ENCODE measurements around the gene CFLAR. TPM values are rescaled to one million over a fixed set of nuclear protein-coding genes. Genes with fewer than 3 reads are reported as not detected.

Gene CFLAR
- total RNA-seq, 1 donor from 2014 or later: 77.1 TPM

DNA sequence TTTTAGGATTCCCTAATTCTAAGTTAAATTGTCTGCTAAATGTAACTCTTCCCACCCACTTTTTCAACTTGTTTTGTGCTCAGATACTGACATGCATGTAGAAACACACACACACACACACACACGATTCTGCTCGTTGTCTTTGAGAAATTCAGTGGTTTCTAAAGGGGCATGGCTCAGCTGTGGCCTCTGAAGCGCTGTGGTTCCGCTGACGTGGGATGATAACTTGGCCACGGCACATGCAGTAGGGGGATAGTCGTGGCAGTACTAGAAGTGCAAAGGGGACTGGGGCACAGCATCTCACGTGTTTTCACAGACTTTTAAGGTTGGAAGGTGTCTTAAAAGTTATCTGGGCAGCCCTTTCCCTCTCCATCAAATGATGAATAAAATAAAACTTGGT, 85.4 kb downstream of the CFLAR start:
- DNase-seq (ENCODE audit: low read depth) (no peak), FAIRE-seq (no peak)
- TF ChIP-seq, protein P1, sequence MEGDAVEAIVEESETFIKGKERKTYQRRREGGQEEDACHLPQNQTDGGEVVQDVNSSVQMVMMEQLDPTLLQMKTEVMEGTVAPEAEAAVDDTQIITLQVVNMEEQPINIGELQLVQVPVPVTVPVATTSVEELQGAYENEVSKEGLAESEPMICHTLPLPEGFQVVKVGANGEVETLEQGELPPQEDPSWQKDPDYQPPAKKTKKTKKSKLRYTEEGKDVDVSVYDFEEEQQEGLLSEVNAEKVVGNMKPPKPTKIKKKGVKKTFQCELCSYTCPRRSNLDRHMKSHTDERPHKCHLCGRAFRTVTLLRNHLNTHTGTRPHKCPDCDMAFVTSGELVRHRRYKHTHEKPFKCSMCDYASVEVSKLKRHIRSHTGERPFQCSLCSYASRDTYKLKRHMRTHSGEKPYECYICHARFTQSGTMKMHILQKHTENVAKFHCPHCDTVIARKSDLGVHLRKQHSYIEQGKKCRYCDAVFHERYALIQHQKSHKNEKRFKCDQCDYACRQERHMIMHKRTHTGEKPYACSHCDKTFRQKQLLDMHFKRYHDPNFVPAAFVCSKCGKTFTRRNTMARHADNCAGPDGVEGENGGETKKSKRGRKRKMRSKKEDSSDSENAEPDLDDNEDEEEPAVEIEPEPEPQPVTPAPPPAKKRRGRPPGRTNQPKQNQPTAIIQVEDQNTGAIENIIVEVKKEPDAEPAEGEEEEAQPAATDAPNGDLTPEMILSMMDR (IDR thresholded peaks at IDR 0.05; ENCODE audit: insufficient read depth, low read length, severe bottlenecking): no peak
- H3K27me3 ChIP-seq (ENCODE audit: control insufficient read depth, insufficient read depth, low read length): no peaks in the 10 kb centered on the region
- H3K36me3 ChIP-seq (ENCODE audit: control insufficient read depth, insufficient read depth, low read length): peaks cover 2% of the 10 kb centered on the region
- H3K4me3 ChIP-seq (ENCODE audit: low read depth, low read length): no peak overlapping the region

DNA sequence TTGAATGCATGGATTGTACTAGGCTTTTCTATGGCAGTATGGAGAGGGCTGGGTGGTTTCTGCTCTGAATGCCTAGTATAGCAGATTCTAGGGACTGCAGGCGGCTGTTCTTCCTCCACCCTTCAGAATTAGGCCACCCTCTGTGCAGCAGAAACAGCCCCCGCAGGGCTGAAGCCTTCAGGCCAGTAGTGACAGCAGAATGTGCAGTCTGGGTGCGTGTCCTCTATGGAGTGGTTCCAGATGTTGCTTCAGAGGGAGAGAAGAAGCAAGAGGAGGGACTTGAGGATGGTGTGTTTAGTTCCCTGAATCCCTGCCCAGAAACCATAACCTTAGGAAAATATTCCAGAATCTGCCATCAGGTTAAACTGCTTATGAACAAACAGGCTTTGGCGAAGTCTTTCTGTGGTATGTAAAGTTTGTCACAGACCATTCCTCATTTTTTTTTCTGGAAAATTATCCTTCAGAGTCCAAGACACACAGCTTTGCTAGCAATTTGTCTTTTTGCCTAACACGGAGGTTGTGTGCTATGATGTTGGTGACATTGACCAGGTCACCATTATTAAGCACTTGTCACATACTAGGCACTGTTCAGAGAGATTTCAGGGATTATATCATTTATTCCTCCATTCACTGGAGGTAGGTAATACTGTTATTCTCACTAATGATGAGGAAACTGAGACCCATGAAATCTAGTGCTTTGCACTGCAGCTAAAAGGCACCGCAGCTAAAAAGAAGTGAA, 88.1 kb downstream of the CFLAR start:
- no peak overlapping the region for H3K4me3 ChIP-seq (ENCODE audit: low read depth, low read length)
- H3K36me3 ChIP-seq (ENCODE audit: control insufficient read depth, insufficient read depth, low read length): peaks cover 3% of the 10 kb centered on the region
- H3K27me3 ChIP-seq (ENCODE audit: control insufficient read depth, insufficient read depth, low read length): no peaks in the 10 kb centered on the region
- FAIRE-seq: no peak
- no peak for DNase-seq (ENCODE audit: low read depth)
- TF ChIP-seq, protein P1 (IDR thresholded peaks at IDR 0.05; ENCODE audit: insufficient read depth, low read length, severe bottlenecking): no peak

DNA sequence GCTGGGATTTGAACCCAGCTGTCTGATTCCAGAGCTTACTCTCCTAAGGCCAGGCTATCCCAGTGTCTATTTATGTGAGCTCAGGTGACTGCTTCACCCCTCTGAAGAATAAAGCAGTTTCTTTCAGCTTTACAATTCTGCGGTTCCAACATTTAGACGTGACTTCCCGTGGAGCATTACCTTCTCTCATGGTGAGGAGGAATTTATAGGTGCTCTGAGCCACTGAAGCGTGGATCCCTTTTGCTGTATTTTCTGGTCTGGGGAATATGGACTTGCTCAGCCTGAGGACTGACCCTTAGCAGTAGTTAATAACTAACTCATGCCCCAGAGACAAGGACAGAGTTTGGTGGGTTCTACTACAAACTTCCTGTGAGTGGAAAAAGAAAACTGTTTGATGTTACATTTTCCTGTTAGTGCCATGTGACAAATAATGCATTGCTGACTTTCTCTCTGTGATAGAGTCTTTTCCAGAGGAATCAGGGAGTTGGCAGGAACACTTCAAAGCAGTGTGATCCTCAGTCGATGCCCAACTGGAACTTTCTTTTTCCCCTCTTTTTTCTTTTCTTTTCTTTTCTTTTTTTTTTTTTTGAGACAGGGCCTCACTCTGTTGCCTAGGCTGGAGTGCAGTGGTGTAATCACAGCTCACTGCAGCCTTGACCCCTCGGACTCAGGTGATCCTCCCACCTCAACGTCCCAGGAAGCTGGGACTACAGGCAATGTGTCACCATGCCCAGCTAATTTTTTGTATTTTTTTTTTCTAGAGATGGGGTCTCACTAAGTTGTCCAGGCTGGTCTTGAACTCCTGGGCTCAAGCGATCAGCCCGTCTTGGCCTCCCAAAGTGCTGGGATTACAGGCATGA, 88.9 kb downstream of the CFLAR start:
- Histone ChIP-seq H3K36me3 (ENCODE audit: control insufficient read depth, insufficient read depth, low read length) (peaks cover 3% of the 10 kb centered on the region), H3K27me3 (ENCODE audit: control insufficient read depth, insufficient read depth, low read length) (no peaks in the 10 kb centered on the region), H3K4me3 (ENCODE audit: low read depth, low read length) (no peak overlapping the region)
- TF ChIP-seq, protein P1 (IDR thresholded peaks at IDR 0.05; ENCODE audit: insufficient read depth, low read length, severe bottlenecking): no peak
- FAIRE-seq (no peak), DNase-seq (ENCODE audit: low read depth) (no peak)

DNA sequence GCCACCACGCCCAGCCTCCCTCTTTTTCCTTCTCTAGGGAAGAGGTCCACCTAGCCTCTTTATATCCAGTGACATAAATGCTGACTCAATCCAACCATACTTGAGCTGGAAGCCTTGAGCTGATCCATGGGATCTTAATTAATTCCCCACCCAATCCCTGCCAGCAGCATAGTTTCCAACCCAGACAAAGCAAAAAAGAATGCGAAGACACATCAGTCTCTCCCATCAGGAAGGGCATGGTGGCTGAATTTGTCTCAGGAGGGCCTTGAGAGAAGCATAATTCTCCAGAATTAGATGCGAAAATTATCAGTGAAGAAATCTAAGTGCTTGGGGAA, 89.5 kb downstream of the CFLAR start:
- FAIRE-seq: no peak
- DNase-seq (ENCODE audit: low read depth): no peak
- no peak overlapping the region for H3K4me3 ChIP-seq (ENCODE audit: low read depth, low read length)
- H3K36me3 ChIP-seq (ENCODE audit: control insufficient read depth, insufficient read depth, low read length): peaks cover 2% of the 10 kb centered on the region
- no peaks in the 10 kb centered on the region for H3K27me3 ChIP-seq (ENCODE audit: control insufficient read depth, insufficient read depth, low read length)
- TF ChIP-seq, protein P1 (IDR thresholded peaks at IDR 0.05; ENCODE audit: insufficient read depth, low read length, severe bottlenecking): no peak

DNA sequence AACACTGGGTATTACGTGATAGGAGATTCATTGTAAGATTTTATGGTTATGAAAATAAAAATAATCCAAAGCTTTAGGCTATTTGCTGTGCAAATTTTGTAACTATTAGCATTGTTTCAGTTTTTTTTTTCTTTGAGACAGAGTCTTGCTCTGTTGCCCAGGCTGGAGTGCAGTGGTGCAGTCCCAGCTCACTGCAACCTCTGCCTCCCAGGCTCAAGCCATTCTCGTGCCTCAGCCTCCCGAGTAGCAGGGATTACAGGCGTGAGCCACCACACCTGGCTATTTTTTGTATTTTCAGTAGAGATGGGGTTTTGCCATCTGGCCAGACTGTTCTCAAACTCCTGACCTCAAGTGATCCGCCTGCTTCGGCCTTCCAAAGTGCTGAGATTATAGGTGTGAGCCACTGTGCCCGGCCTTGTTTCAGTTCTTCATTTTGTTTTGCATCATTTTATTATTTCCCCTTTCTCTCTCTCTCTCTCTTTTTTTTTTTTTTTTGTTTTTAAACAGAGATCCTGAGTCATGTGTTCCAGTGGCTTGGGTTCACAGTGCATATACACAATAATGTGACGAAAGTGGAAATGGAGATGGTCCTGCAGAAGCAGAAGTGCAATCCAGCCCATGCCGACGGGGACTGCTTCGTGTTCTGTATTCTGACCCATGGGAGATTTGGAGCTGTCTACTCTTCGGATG, 92.7 kb downstream of the CFLAR start:
- H3K36me3 ChIP-seq (ENCODE audit: control insufficient read depth, insufficient read depth, low read length): peaks cover 1% of the 10 kb centered on the region
- H3K4me3 ChIP-seq (ENCODE audit: low read depth, low read length): no peak overlapping the region
- no peaks in the 10 kb centered on the region for H3K27me3 ChIP-seq (ENCODE audit: control insufficient read depth, insufficient read depth, low read length)
- no peak for DNase-seq (ENCODE audit: low read depth)
- no peak for FAIRE-seq
- TF ChIP-seq, protein P1 (IDR thresholded peaks at IDR 0.05; ENCODE audit: insufficient read depth, low read length, severe bottlenecking): no peak
